ENCODE measurements around the gene SYT10. TPM values are rescaled to one million over a fixed set of nuclear protein-coding genes. Genes with fewer than 3 reads are reported as not detected.

SYT10 gene
- total RNA-seq, 4 donors from 2014 or later, result 0.16 to 1.9 (median 0.65) TPM

GRCh38 chr12:33440477-33440876 is 858 bp upstream of the SYT10 start:
- ATAC-seq, result no peak
- no peaks in the 10 kb centered on the region for H3K36me3 ChIP-seq
- no peak overlapping the region for H3K4me3 ChIP-seq
- TF ChIP-seq POLR2AphosphoS5 (IDR thresholded peaks at IDR 0.05) (no peak), EP300 (IDR thresholded peaks at IDR 0.05) (no peak), CTCF (IDR thresholded peaks at IDR 0.05) (no peak), POLR2A (IDR thresholded peaks at IDR 0.05) (no peak)
- H3K27ac ChIP-seq, result no peak overlapping the region
- H3K4me1 ChIP-seq, result peaks cover 0 to 17% (median 3%) of the 10 kb centered on the region in 3 donors
- WGBS, 2 donors (ENCODE audit: low coverage in 1 of 2), result 87 to 90% methylated on average over 2 to 9 of the region's 9 CpGs
- no peaks in the 10 kb centered on the region for H3K9me3 ChIP-seq
- peaks cover 46% of the 10 kb centered on the region for H3K27me3 ChIP-seq

DNA sequence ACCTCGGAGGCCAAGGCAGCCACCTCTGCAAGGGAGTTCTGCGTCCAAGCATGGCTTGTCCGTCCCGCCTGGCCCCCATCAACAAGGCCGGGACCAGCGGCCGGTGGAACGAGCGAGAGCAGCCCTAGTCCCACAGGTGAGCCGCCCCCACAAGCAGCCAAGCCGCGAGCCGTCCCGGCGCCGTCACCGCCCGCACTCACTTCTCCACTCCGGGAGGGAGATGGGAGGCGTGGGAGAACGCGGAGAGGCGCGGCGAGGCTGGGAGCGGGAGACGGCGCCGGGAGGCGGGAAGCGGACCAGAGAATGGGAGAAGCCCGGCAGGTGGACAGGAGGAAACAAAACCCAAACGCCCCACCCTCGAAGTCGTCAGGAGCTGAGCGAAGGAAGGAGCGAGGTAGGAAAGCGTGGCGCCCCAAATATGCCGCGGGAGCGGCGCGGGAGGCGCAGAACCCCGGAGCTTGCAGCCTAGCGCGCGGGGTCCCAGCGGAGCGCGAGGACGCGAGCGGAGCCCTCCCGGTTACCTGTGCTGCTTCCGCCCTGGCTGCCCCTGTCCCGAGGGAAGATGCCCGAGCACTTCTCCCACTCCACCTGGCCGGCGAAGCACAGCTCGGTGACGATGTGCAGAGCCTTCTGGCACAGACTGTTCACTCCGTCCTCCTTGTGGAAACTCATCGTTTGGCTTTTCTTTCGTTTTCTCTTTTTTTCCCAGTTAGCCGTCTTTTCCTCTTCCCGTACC is 600 bp downstream of the SYT10 start:
- Histone ChIP-seq H3K4me1 (peaks cover 0 to 17% (median 3%) of the 10 kb centered on the region in 3 donors), H3K27ac (peak overlapping the region in 2 of 4 donors; percentile 19 to 40), H3K36me3 (no peaks in the 10 kb centered on the region), H3K4me3 (peak overlapping the region; percentile 17 to 56), H3K27me3 (peaks cover 46% of the 10 kb centered on the region), H3K9me3 (no peaks in the 10 kb centered on the region)
- no peak for ATAC-seq
- 0% methylated on average over 11 of the region's 68 CpGs for WGBS, 2 donors (ENCODE audit: low coverage in 1 of 2)
- TF ChIP-seq CTCF (IDR thresholded peaks at IDR 0.05) (no peak), POLR2A (IDR thresholded peaks at IDR 0.05) (no peak), EP300 (IDR thresholded peaks at IDR 0.05) (no peak), POLR2AphosphoS5 (IDR thresholded peaks at IDR 0.05) (no peak)

DNA sequence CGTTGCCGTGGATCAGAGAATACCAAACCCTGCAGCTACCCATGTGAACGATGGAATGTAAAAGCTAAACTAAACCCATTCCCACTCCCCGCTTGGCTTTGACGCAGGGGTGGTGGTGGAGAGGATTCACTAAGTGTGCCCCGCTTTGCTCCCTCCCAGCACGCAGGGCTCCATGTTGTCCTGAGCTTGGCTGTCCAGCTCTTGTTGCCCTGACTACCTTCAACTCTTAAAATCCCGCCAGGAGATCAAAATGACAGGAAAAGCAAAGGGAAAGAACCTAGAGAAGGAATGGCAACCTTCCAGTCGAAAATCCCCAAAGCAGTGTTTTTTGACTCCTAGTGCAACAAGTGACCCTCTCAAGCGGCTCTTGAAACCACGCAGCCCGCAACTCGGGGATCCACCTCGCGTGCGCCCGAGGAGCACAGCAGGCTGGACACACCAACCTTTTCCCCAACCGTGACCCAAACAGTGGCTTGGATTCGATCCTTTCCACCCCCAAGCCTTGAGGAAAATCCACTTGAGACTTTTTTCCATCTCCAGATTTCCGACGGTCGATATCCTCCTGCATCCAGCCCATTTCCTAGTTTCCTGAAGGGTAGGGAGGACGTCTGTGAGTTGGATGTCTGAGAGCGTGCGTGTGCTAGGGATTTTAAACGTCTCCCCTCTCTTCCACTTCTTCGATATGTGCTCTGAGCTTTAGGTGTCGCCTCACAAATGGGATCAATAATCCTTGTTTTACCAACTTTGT is 1.4 kb downstream of the SYT10 start:
- ATAC-seq, result no peak
- Histone ChIP-seq H3K9me3 (no peaks in the 10 kb centered on the region), H3K36me3 (no peaks in the 10 kb centered on the region), H3K4me1 (peaks cover 0 to 17% (median 3%) of the 10 kb centered on the region in 3 donors), H3K27ac (no peak overlapping the region), H3K27me3 (peaks cover 46% of the 10 kb centered on the region), H3K4me3 (peak overlapping the region in 1 of 2 donors; percentile 56)
- 7 to 21% methylated on average over 12 to 13 of the region's 28 CpGs for WGBS, 2 donors (ENCODE audit: low coverage in 1 of 2)
- no peak for TF ChIP-seq POLR2A (IDR thresholded peaks at IDR 0.05)
- TF ChIP-seq CTCF (IDR thresholded peaks at IDR 0.05), result no peak
- no peak for TF ChIP-seq POLR2AphosphoS5 (IDR thresholded peaks at IDR 0.05)
- no peak for TF ChIP-seq EP300 (IDR thresholded peaks at IDR 0.05)

- H3K36me3 ChIP-seq, result no peaks in the 10 kb centered on the region
- H3K9me3 ChIP-seq, result no peaks in the 10 kb centered on the region
- WGBS, 2 donors (ENCODE audit: low coverage in 1 of 2), result 38 to 47% methylated on average over 7 of the region's 7 CpGs
- no peak for TF ChIP-seq POLR2AphosphoS5 (IDR thresholded peaks at IDR 0.05)
- no peak for TF ChIP-seq CTCF (IDR thresholded peaks at IDR 0.05)
- TF ChIP-seq EP300 (IDR thresholded peaks at IDR 0.05), result no peak
- no peak for TF ChIP-seq POLR2A (IDR thresholded peaks at IDR 0.05)
- H3K27ac ChIP-seq, result no peak overlapping the region
- H3K4me3 ChIP-seq, result peak overlapping the region in 1 of 2 donors; percentile 56
- ATAC-seq, result no peak
- peaks cover 46% of the 10 kb centered on the region for H3K27me3 ChIP-seq
- H3K4me1 ChIP-seq, result peaks cover 0 to 17% (median 3%) of the 10 kb centered on the region in 3 donors
Observed at GRCh38 chr12:33437598-33437997, 2.0 kb downstream of the SYT10 start.

Data from gastroesophageal sphincter (tissue), 4 donors.